Urinary bladder (tissue), 4 donors: Measurements from ENCODE around the gene S100A1. TPM values are rescaled to one million over a fixed set of nuclear protein-coding genes. Genes with fewer than 3 reads are reported as not detected.

Experiments used
- DNase-seq: peaks from one replicate; pipeline ENCODE4 v3.0.0-alpha.2; 2015; ENCODE audit errors: extremely low spot score
- H3K27ac ChIP-seq: one replicate; pipeline ENCODE4 v1.5.1; 2013; ENCODE audit warnings: low read depth, mild to moderate bottlenecking, moderate library complexity
- H3K36me3 ChIP-seq: one replicate; pipeline ENCODE4 v1.6.1; 2013; ENCODE audit warnings: mild to moderate bottlenecking, moderate library complexity; ENCODE audit not compliant: insufficient read depth
- H3K4me1 ChIP-seq: one replicate; pipeline ENCODE4 v1.6.1; 2013; ENCODE audit warnings: mild to moderate bottlenecking, moderate library complexity; ENCODE audit not compliant: insufficient read depth
- H3K4me3 ChIP-seq: one replicate; pipeline ENCODE4 v1.5.1; 2013; ENCODE audit warnings: low read depth, low read length
- WGBS: extraction: QIAGEN DNeasy Blood & Tissue Kit; methylation state at CpG from one replicate; pipeline ENCODE4 v1.1.7; 2013; 5-methylcytosine and 5-hydroxymethylcytosine counted together
- polyA plus RNA-seq: library from polyadenylated mRNA; stranded (reverse); fragments of 200-250 nt; gene quantifications from one replicate; pipeline ENCODE4 v1.2.3, GENCODE V29; 2013
- total RNA-seq: library from RNA; depleted of rRNA; stranded (reverse); fragments of >200 nt; gene quantifications from one replicate; pipeline ENCODE4 v1.2.3, GENCODE V29; 2014
- donor health status: healthy with polysubstance abuse.
- donor health status: healthy.

S100A1 gene
- total and polyA plus RNA-seq, 2 donors: 3.0 TPM; not detected in 1

GRCh38 chr1:153599847-153600246 lies 28.4 kb upstream of the S100A1 start:
- WGBS: 90% methylated on average over 7 of the region's 7 CpGs
- no peaks in the 10 kb centered on the region for H3K36me3 ChIP-seq
- no peak overlapping the region for H3K27ac ChIP-seq
- no peak for DNase-seq
- H3K4me1 ChIP-seq: no peaks in the 10 kb centered on the region
- H3K4me3 ChIP-seq: no peak overlapping the region

DNA sequence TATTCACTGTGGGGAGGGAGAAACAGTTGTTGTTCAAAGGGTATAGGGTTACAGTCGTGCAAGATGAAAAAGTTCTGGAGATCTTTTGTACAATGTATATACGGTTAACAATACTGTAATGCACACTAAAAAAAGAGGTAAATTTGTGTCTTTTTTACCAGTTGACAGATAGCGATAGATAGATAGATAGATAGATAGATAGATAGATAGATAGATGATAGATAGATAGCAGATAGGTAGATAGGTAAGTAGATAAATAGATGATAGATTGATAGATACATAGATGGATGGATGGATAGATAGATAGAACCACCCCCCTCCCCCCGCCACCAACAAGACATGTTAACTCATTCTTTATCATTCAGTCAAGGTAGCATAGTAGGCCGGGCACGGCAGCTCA lies 25.5 kb upstream of the S100A1 start:
- DNase-seq: no peak
- 90% methylated on average over 6 of the region's 6 CpGs for WGBS
- H3K4me3 ChIP-seq: no peak overlapping the region
- no peaks in the 10 kb centered on the region for H3K4me1 ChIP-seq
- H3K36me3 ChIP-seq: no peaks in the 10 kb centered on the region
- no peak overlapping the region for H3K27ac ChIP-seq

GRCh38 chr1:153606194-153606593 lies 22.0 kb upstream of the S100A1 start:
- no peak for DNase-seq
- Histone ChIP-seq H3K27ac (no peak overlapping the region), H3K4me1 (no peaks in the 10 kb centered on the region), H3K36me3 (no peaks in the 10 kb centered on the region), H3K4me3 (no peak overlapping the region)
- WGBS: 90% methylated on average over 11 of the region's 11 CpGs

- no peaks in the 10 kb centered on the region for H3K36me3 ChIP-seq
- no peak overlapping the region for H3K27ac ChIP-seq
- 95% methylated on average over 8 of the region's 8 CpGs for WGBS
- DNase-seq: no peak
- no peaks in the 10 kb centered on the region for H3K4me1 ChIP-seq
- H3K4me3 ChIP-seq: no peak overlapping the region
Measured at GRCh38 chr1:153607381-153607780, 20.9 kb upstream of the S100A1 start.

DNA sequence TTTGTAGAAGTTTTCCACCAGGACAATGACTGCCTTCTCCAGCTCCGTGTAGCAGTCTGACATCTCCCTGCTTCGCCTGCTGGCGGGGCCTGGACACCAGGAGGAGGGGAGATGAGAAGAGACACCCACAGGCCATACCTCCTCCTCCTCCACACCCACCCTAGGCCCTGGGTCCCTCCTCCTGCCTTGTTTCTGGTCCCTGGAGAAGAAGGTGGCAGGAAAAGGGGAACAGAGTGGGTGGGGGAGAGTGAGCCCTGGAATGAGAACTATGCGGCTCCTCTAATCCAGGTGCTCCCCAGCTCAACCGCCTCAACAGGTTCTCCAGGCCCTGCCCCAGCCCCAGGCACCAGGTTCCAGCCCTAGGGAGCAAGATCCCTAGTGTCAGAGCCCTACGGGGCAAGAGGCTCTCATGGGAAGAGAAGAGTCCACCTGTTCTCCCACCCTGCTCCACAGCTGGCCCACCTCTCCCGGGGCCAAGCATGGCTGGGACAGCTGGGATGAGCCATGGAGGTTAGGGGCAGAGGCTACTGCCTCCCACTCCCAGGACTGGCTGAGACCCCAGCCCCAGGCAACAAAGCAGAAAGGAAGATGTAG lies 20.0 kb upstream of the S100A1 start:
- peak overlapping the region; percentile 33 for H3K27ac ChIP-seq
- no peak for DNase-seq
- H3K4me3 ChIP-seq: no peak overlapping the region
- no peaks in the 10 kb centered on the region for H3K36me3 ChIP-seq
- WGBS: 77% methylated on average over 7 of the region's 7 CpGs
- no peaks in the 10 kb centered on the region for H3K4me1 ChIP-seq

DNA sequence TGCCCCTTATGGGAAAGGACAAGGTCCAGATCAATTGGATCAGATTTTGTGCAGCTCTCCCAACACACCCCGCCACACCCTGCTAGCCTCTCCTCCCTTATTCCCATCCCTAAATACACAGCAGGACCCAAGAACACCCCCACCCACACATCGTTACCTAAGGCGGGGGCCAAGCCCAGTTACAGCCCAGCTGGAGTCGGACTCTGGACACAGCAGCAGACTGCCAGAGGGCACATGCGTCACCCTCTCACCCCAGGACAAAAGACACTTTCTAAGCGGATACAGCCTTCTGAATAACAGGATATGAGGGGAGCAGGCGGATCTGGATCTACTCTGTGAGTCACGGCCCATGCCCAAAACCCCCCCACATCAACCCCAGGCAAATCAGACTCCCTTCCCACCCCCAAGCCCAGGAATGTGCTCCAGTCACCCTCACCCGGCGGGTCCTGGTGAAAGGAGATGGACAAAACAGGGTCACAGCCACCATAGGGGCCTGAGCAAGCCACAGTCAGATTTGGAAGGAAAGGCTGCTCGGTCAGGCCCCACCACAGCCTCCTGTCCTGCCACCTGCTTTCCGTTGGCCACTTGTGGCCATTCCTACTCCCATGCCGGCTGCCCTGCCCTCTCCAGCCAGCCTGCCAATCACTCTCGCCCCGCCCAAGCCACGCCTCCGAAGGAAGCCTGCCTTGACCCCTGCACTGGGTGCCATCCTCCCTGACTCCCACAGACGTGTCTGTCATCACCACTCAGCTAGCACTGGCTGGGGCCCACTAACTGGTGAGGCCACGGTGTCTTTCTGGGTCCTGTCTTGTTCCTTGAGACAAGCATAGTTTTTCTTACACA lies 19.3 kb upstream of the S100A1 start:
- H3K4me1 ChIP-seq: no peaks in the 10 kb centered on the region
- no peaks in the 10 kb centered on the region for H3K36me3 ChIP-seq
- no peak for DNase-seq
- 57% methylated on average over 19 of the region's 19 CpGs for WGBS
- H3K4me3 ChIP-seq: no peak overlapping the region
- peak overlapping the region; percentile 77 for H3K27ac ChIP-seq

DNA sequence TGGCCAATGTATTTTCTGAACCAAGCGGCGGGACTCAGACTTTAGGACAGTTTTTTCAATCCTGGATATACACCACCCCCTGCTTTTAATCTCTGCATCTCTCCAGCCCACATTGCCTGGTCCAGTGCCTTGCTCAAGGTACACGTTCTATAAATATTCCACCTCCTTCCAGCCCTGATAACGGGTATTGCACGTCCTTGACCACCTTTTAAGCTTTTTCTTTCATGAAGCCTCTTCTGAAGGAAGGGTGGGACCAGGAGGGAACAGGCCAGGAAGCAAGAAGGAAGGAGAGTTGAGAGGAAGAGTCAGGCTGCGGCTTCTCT lies 18.7 kb upstream of the S100A1 start:
- 57% methylated on average over 6 of the region's 6 CpGs for WGBS
- no peaks in the 10 kb centered on the region for H3K4me1 ChIP-seq
- H3K4me3 ChIP-seq: no peak overlapping the region
- DNase-seq: no peak
- H3K36me3 ChIP-seq: no peaks in the 10 kb centered on the region
- peak overlapping the region; percentile 77 for H3K27ac ChIP-seq

DNA sequence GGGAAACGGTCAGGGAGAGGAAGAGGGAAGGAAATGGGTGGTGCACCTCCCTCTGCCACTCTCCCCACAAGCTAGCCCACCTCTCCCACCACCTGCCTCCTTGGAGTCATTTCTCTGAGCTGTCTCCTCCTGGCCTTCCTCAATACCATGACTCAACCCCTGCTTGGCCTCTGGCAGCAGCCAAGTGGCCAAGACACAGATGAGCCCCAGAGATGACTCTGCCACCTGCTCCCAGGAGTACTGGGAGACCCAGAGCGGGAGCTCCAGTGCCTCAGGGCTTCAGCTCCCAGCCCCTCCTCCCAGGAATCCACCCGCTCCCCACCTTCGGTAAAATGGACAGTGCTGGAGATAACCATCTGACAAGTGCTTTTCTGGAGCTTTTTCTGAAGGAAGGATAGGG lies 17.9 kb upstream of the S100A1 start:
- 51% methylated on average over 4 of the region's 4 CpGs for WGBS
- H3K4me3 ChIP-seq: no peak overlapping the region
- H3K36me3 ChIP-seq: no peaks in the 10 kb centered on the region
- no peaks in the 10 kb centered on the region for H3K4me1 ChIP-seq
- DNase-seq: no peak
- no peak overlapping the region for H3K27ac ChIP-seq

- DNase-seq: no peak
- Histone ChIP-seq H3K36me3 (no peaks in the 10 kb centered on the region), H3K4me3 (no peak overlapping the region), H3K27ac (no peak overlapping the region), H3K4me1 (no peaks in the 10 kb centered on the region)
- WGBS: 86% methylated on average over 7 of the region's 7 CpGs
Measured at GRCh38 chr1:153610811-153611301, 17.4 kb upstream of the S100A1 start.

GRCh38 chr1:153611356-153611755 lies 16.9 kb upstream of the S100A1 start:
- H3K4me1 ChIP-seq: no peaks in the 10 kb centered on the region
- H3K36me3 ChIP-seq: no peaks in the 10 kb centered on the region
- DNase-seq: no peak
- H3K4me3 ChIP-seq: no peak overlapping the region
- H3K27ac ChIP-seq: no peak overlapping the region
- 80% methylated on average over 1 of the region's 1 CpG for WGBS

DNA sequence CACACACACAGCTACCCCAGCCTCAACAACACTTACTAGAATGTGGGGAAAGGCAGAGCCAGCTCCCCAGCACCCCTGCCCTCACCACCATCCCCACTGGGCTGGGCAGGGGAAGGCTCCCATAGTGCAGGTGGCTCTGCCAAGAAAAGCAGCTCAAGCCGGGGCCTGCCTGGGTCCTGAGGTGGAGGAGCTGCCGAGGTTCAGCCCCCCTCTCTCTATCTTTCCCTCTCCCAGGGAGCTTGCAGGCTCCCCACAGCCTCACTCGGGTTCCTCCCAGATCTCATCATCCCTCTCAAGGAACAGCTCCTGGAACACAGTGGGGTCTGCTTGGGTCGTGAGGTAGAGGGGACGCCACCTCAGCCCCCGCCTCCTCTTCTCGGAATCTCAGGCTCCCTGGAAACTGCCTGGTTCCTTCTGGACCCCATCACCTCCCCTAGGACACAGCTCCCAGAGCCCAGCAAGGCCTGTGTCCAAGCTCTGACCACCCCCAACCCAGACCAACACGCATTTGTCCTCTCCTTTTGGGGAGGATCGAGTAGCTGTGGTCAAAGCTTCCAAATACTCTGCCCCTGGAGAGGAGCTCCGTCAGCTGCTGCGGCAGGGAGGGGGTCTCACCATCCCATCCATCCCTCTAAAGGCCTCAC lies 16.0 kb upstream of the S100A1 start:
- Histone ChIP-seq H3K4me1 (no peaks in the 10 kb centered on the region), H3K4me3 (peak overlapping the region; percentile 58), H3K27ac (peak overlapping the region; percentile 75), H3K36me3 (no peaks in the 10 kb centered on the region)
- DNase-seq: no peak
- 25% methylated on average over 11 of the region's 11 CpGs for WGBS

DNA sequence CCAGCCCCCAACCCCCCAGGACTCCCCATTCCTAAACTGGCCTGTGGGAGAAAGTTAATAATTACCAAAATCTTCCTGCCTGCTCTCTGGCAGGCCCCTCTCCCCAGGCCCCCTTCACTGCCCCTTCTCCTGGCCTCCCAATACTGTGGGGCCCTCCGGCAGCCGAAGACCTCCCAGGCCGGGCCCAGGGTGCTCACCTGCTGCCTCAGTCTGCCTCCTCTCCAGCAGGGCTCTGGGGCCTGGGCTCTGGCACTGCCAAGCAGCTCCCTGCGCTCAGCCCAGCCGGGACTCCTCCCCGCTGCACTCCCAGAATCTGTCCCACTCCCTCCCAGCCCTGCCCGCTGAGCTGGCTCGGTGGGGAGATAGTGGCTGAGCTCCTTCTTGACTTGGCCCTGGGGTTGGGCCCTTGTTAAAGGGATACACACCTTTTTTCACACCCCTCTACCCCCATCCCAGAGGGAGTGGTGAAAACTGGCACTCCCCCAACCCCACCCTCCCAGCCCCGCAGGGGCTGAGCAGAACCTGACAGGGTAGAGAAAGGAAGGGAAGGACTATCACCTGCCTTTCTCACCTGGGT lies 15.4 kb upstream of the S100A1 start, which contains the start of gene S100A16:
Gene S100A16 (minus strand): TSS at position 383 of the 577 bp plus-strand sequence. CDS start 4,986 bp downstream, outside the sequence.
- no peaks in the 10 kb centered on the region for H3K4me1 ChIP-seq
- no peak for DNase-seq
- H3K36me3 ChIP-seq: no peaks in the 10 kb centered on the region
- peak within 1 kb of the TSS; percentile 58 for H3K4me3 ChIP-seq
- H3K27ac ChIP-seq: peak within 1 kb of the TSS; percentile 75
- 18% methylated on average over 9 of the region's 9 CpGs for WGBS

DNA sequence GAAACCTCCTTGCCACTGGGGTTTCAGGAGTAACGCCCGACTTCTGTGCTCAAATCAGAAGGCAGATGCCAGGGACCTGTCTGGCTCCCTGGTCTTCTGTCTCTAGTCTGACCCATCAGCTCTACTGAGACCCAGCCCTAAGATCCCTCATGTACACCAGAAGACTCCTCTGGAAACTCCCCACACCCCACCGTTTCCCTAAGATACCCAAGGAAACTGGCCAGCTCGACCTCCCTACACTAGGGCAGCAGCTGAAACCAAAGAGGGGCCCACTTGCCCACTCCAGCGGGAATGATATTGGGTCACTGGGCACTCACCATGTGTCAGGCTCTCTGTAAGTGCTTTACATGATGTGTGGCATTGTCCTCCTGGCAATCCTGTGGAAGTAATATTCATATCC lies 14.8 kb upstream of the S100A1 start:
- WGBS: 69% methylated on average over 5 of the region's 5 CpGs

More for the DNA sequence above, 14.8 kb upstream of the S100A1 start:
- H3K4me3 ChIP-seq: no peak overlapping the region
- H3K36me3 ChIP-seq: no peaks in the 10 kb centered on the region
- no peaks in the 10 kb centered on the region for H3K4me1 ChIP-seq
- DNase-seq: no peak
- H3K27ac ChIP-seq: no peak overlapping the region
